Daoy (cell line): ENCODE results near the gene CAMSAP1. TPM values are rescaled to one million over a fixed set of nuclear protein-coding genes. Genes with fewer than 3 reads are reported as not detected.

ENCODE experiments used
- DNase-seq: peaks from one replicate; pipeline ENCODE4 v3.0.0-alpha.2; 2015; ENCODE audit warnings: low read depth
- total RNA-seq: library from RNA; depleted of rRNA; stranded (reverse); fragments of >200 nt; shearing (Covaris generic); gene quantifications from 2 replicates; pipeline ENCODE4 v1.2.3, GENCODE V29; 2014

The CAMSAP1 gene
- total RNA-seq, 1 experiment from 2014 or later: 22.7 TPM

- no peak for DNase-seq
Measured at GRCh38 chr9:135793221-135794056, 113.9 kb downstream of the CAMSAP1 start.

- DNase-seq: peak; percentile 49
Measured at GRCh38 chr9:135792268-135793128, 114.8 kb downstream of the CAMSAP1 start.

- no peak for DNase-seq
Measured at GRCh38 chr9:135791431-135792267, 115.7 kb downstream of the CAMSAP1 start.

- no peak for DNase-seq
Measured at GRCh38 chr9:135790850-135791249, 116.5 kb downstream of the CAMSAP1 start.

- no peak for DNase-seq
Measured at GRCh38 chr9:135790356-135790755, 117.0 kb downstream of the CAMSAP1 start.

- no peak for DNase-seq
Measured at GRCh38 chr9:135789838-135790291, 117.5 kb downstream of the CAMSAP1 start.

GRCh38 chr9:135788576-135789300 lies 118.6 kb downstream of the CAMSAP1 start:
- no peak for DNase-seq

- no peak for DNase-seq
Measured at GRCh38 chr9:135787776-135788575, 119.4 kb downstream of the CAMSAP1 start.

- no peak for DNase-seq
Measured at GRCh38 chr9:135787317-135787716, 120.0 kb downstream of the CAMSAP1 start.

GRCh38 chr9:135786146-135786690 lies 121.1 kb downstream of the CAMSAP1 start:
- DNase-seq: no peak

GRCh38 chr9:135785013-135785575 lies 122.3 kb downstream of the CAMSAP1 start:
- DNase-seq: no peak

GRCh38 chr9:135783540-135784245 lies 123.7 kb downstream of the CAMSAP1 start:
- no peak for DNase-seq

- no peak for DNase-seq
Measured at GRCh38 chr9:135782946-135783345, 124.4 kb downstream of the CAMSAP1 start.

- DNase-seq: no peak
Measured at GRCh38 chr9:135780626-135781025, 126.7 kb downstream of the CAMSAP1 start.

- DNase-seq: no peak
Measured at GRCh38 chr9:135780086-135780485, 127.3 kb downstream of the CAMSAP1 start.

- no peak for DNase-seq
Measured at GRCh38 chr9:135779571-135779970, 127.8 kb downstream of the CAMSAP1 start.

GRCh38 chr9:135778421-135778820 lies 128.9 kb downstream of the CAMSAP1 start:
- DNase-seq: no peak

- DNase-seq: no peak
Measured at GRCh38 chr9:135777623-135778177, 129.6 kb downstream of the CAMSAP1 start.
